DOHH2 (cell line): Measurements from ENCODE around the gene TMEM221.

Experiments
- H3F3A ChIP-seq: fragments of 200-600 bp; sonication (generic), shearing (Covaris generic); 2 replicates; pipeline ENCODE4 v1.6.0; 2016; ENCODE audit warnings: antibody characterized with exemption, mild to moderate bottlenecking; ENCODE audit not compliant: control insufficient read depth, insufficient read depth
- H3K27ac ChIP-seq: fragments of 200-600 bp; sonication (generic); 2 replicates; pipeline ENCODE4 v1.5.1; 2014; ENCODE audit warnings: low read depth, mild to moderate bottlenecking, low read length, moderate library complexity
- H3K27me3 ChIP-seq: fragments of 200-600 bp; sonication (generic); 2 replicates; pipeline ENCODE4 v1.6.1; 2014; ENCODE audit warnings: mild to moderate bottlenecking, low read length, mixed read lengths; ENCODE audit not compliant: control insufficient read depth
- H3K36me3 ChIP-seq: fragments of 200-600 bp; sonication (generic); 2 replicates; pipeline ENCODE4 v1.6.1; 2014; ENCODE audit warnings: mild to moderate bottlenecking, low read length, moderate library complexity, mixed read lengths; ENCODE audit not compliant: control insufficient read depth
- H3K4me1 ChIP-seq: fragments of 200-600 bp; sonication (generic); 2 replicates; pipeline ENCODE4 v1.6.1; 2014; ENCODE audit warnings: mild to moderate bottlenecking, low read length, mixed read lengths; ENCODE audit not compliant: control insufficient read depth
- H3K4me2 ChIP-seq: fragments of 200-600 bp; sonication (generic); 2 replicates; pipeline ENCODE4 v1.6.0; 2014; ENCODE audit warnings: mild to moderate bottlenecking, low read length, moderate library complexity
- H3K4me3 ChIP-seq: fragments of 200-600 bp; sonication (generic); 2 replicates; pipeline ENCODE4 v1.5.1; 2014; ENCODE audit warnings: mild to moderate bottlenecking, low read length, mixed read lengths
- H3K79me2 ChIP-seq: fragments of 200-600 bp; sonication (generic); 2 replicates; pipeline ENCODE4 v1.6.1; 2014; ENCODE audit warnings: mild to moderate bottlenecking, low read length, mixed read lengths; ENCODE audit not compliant: control insufficient read depth
- H3K9me2 ChIP-seq: fragments of 200-600 bp; sonication (generic); replicated peaks from 2 replicates; pipeline ENCODE4 v1.6.1; 2014; ENCODE audit warnings: mild to moderate bottlenecking, low read length, mixed read lengths; ENCODE audit not compliant: control insufficient read depth
- H3K9me3 ChIP-seq: fragments of 200-600 bp; sonication (generic); 2 replicates; pipeline ENCODE4 v1.6.1; 2014; ENCODE audit warnings: antibody characterized with exemption, low read length, mixed read lengths; ENCODE audit not compliant: control insufficient read depth, insufficient read depth
- H4K20me1 ChIP-seq: fragments of 200-600 bp; sonication (generic); 2 replicates; pipeline ENCODE4 v1.6.0; 2014; ENCODE audit warnings: low read depth, mild to moderate bottlenecking, antibody characterized with exemption, low read length, moderate library complexity; ENCODE audit not compliant: control insufficient read depth, insufficient read depth
- EZH2phosphoT487 ChIP-seq: fragments of 200-600 bp; sonication (generic); IDR thresholded peaks from 2 replicates; pipeline ENCODE4 v1.6.1; 2017; ENCODE audit warnings: borderline replicate concordance, mild to moderate bottlenecking, antibody characterized with exemption, low read length, moderate library complexity, mixed read lengths
- TF ChIP-seq, protein P1 (sequence below): fragments of 200-600 bp; sonication (generic); IDR thresholded peaks from one replicate; pipeline ENCODE4 v1.5.1; 2014; ENCODE audit warnings: antibody characterized with exemption, mild to moderate bottlenecking, low read depth, low read length; ENCODE audit not compliant: poor library complexity, severe bottlenecking

The TMEM221 gene

DNA sequence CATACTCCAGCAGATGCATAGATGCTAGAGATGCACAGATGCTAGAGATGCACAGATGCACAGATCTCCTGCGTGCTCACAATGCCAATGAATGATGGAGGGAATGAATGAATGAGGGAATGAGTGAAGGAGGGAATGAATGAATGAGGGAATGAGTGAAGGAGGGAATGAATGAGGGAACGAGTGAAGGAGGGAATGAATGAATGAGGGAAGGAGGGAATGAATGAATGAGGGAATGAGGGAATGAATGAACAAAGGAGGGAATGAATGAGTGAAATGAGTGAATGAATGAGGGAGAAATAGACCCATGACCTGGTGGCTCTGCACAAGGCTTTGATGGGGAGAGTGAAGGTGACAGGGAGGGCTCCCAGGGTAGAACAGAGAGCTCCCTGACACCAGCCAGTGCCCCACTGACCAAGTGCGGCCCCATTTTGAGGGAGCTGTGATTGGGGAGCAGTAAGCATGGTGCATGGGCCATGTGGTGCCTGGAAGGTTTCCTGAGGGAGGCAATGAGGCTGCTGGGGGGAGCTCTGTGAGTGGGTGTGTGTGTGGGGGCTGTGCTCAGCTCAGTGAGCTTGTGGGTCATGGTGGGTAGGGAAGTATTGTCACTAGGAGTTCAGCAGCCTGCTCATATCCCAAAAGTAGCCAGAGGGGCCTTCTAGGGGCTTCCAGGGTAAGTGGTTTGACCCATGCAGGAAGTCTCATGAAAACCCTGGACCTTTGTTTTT, 34.6 kb upstream of the TMEM221 start:
- Histone ChIP-seq H3K27ac (no peak overlapping the region), H3K9me3 (no peaks in the 10 kb centered on the region), H3K4me1 (peaks cover 7% of the 10 kb centered on the region), H3F3A (no peaks in the 10 kb centered on the region), H3K4me3 (no peak overlapping the region), H3K36me3 (no peaks in the 10 kb centered on the region), H3K79me2 (no peaks in the 10 kb centered on the region), H4K20me1 (no peaks in the 10 kb centered on the region), H3K27me3 (no peaks in the 10 kb centered on the region), H3K9me2 (no peaks in the 10 kb centered on the region), H3K4me2 (no peak overlapping the region)
- TF ChIP-seq EZH2phosphoT487: no peak
- TF ChIP-seq, protein P1, sequence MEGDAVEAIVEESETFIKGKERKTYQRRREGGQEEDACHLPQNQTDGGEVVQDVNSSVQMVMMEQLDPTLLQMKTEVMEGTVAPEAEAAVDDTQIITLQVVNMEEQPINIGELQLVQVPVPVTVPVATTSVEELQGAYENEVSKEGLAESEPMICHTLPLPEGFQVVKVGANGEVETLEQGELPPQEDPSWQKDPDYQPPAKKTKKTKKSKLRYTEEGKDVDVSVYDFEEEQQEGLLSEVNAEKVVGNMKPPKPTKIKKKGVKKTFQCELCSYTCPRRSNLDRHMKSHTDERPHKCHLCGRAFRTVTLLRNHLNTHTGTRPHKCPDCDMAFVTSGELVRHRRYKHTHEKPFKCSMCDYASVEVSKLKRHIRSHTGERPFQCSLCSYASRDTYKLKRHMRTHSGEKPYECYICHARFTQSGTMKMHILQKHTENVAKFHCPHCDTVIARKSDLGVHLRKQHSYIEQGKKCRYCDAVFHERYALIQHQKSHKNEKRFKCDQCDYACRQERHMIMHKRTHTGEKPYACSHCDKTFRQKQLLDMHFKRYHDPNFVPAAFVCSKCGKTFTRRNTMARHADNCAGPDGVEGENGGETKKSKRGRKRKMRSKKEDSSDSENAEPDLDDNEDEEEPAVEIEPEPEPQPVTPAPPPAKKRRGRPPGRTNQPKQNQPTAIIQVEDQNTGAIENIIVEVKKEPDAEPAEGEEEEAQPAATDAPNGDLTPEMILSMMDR: no peak

DNA sequence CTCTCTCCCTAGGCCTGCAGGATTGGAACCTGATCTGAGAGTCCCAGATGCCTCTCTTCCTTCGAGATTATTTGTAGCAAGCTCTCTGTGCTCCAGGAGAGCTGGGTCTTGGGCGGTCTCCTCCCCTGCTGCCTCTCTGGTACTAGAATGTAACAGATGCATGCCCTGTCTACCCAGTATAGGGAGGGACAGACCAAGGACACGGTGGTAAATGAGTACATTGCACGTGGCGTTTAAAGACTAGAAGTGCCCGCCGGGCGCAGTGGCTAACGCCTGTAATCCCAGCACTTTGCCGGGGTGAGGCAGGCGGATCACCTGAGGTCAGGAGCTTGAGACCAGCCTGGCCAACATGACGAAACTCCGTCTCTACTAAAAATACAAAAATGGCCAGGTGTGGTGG, 33.5 kb upstream of the TMEM221 start:
- no peak for TF ChIP-seq EZH2phosphoT487
- TF ChIP-seq, protein P1: no peak
- Histone ChIP-seq H3K4me1 (no peaks in the 10 kb centered on the region), H3K36me3 (no peaks in the 10 kb centered on the region), H3K79me2 (no peaks in the 10 kb centered on the region), H3K4me3 (no peak overlapping the region), H4K20me1 (no peaks in the 10 kb centered on the region), H3K4me2 (no peak overlapping the region), H3K27me3 (no peaks in the 10 kb centered on the region), H3K9me2 (no peaks in the 10 kb centered on the region), H3K27ac (no peak overlapping the region), H3K9me3 (no peaks in the 10 kb centered on the region), H3F3A (no peaks in the 10 kb centered on the region)

- no peak overlapping the region for H3K27ac ChIP-seq
- no peaks in the 10 kb centered on the region for H3K9me3 ChIP-seq
- H3K4me2 ChIP-seq: no peak overlapping the region
- H3K9me2 ChIP-seq: no peaks in the 10 kb centered on the region
- no peaks in the 10 kb centered on the region for H3K36me3 ChIP-seq
- TF ChIP-seq, protein P1: no peak
- TF ChIP-seq EZH2phosphoT487: no peak
- no peak overlapping the region for H3K4me3 ChIP-seq
- H3K4me1 ChIP-seq: no peaks in the 10 kb centered on the region
- no peaks in the 10 kb centered on the region for H3K79me2 ChIP-seq
- H3F3A ChIP-seq: no peaks in the 10 kb centered on the region
- no peaks in the 10 kb centered on the region for H3K27me3 ChIP-seq
- no peaks in the 10 kb centered on the region for H4K20me1 ChIP-seq
Measured at GRCh38 chr19:17479325-17479791, 30.9 kb upstream of the TMEM221 start.
